Hepatocyte (in vitro differentiated cells): ENCODE data around the gene MAPK1. TPM values are rescaled to one million over a fixed set of nuclear protein-coding genes. Genes with fewer than 3 reads are reported as not detected.

Experiments used
- DNase-seq: peaks from one replicate; pipeline ENCODE4 v3.0.0-alpha.2; 2016; ENCODE audit warnings: low spot score
- H2AFZ ChIP-seq: fragments of 200-600 bp; sonication (generic); 2 replicates; pipeline ENCODE4 v1.6.0; 2016; ENCODE audit warnings: antibody characterized with exemption, mild to moderate bottlenecking
- H3K27ac ChIP-seq: fragments of 200-600 bp; sonication (generic); 2 replicates; pipeline ENCODE4 v1.5.1; 2016; ENCODE audit warnings: mild to moderate bottlenecking
- H3K27me3 ChIP-seq: fragments of 200-600 bp; sonication (generic); 2 replicates; pipeline ENCODE4 v1.6.1; 2016
- H3K36me3 ChIP-seq: fragments of 200-600 bp; sonication (generic); replicated peaks from 2 replicates; pipeline ENCODE4 v1.5.1; 2016; ENCODE audit warnings: low read depth; ENCODE audit not compliant: insufficient read depth
- H3K4me1 ChIP-seq: fragments of 200-600 bp; sonication (generic); 2 replicates; pipeline ENCODE4 v1.5.1; 2016; ENCODE audit warnings: mild to moderate bottlenecking, moderate library complexity; ENCODE audit not compliant: insufficient read depth
- H3K4me2 ChIP-seq: fragments of 200-600 bp; sonication (generic); 2 replicates; pipeline ENCODE4 v1.6.0; 2016
- H3K4me3 ChIP-seq: fragments of 200-600 bp; sonication (generic); 2 replicates; pipeline ENCODE4 v1.5.1; 2016; ENCODE audit warnings: mild to moderate bottlenecking
- H3K79me2 ChIP-seq: fragments of 200-600 bp; sonication (generic); 2 replicates; pipeline ENCODE4 v1.6.0; 2017; ENCODE audit warnings: mild to moderate bottlenecking
- H3K9me2 ChIP-seq: fragments of 200-600 bp; sonication (generic); replicated peaks from 2 replicates; pipeline ENCODE4 v1.6.0; 2017; ENCODE audit warnings: mild to moderate bottlenecking; ENCODE audit not compliant: insufficient read depth
- H3K9me3 ChIP-seq: fragments of 200-600 bp; sonication (generic); 2 replicates; pipeline ENCODE4 v1.5.1; 2016; ENCODE audit warnings: low read depth, mild to moderate bottlenecking
- H4K20me1 ChIP-seq: fragments of 200-600 bp; sonication (generic); 2 replicates; pipeline ENCODE4 v1.6.0; 2016; ENCODE audit warnings: mild to moderate bottlenecking; ENCODE audit not compliant: insufficient read depth, poor library complexity, severe bottlenecking
- EZH2 ChIP-seq: fragments of 200-600 bp; sonication (generic); IDR thresholded peaks from 2 replicates; pipeline ENCODE4 v1.6.1; 2016; ENCODE audit warnings: antibody characterized with exemption, mild to moderate bottlenecking, borderline replicate concordance
- EZH2phosphoT487 ChIP-seq: fragments of 200-600 bp; sonication (generic); IDR thresholded peaks from one replicate; pipeline ENCODE4 v1.6.1; 2018; ENCODE audit warnings: antibody characterized with exemption, mild to moderate bottlenecking, low read depth, moderate library complexity; ENCODE audit not compliant: unreplicated experiment, severe bottlenecking
- WGBS: methylation state at CpG from one replicate; pipeline ENCODE4 v1.1.6; 2016; ENCODE audit warnings: low lambda C conversion rate; ENCODE audit errors: missing lambda C conversion rate; 5-methylcytosine and 5-hydroxymethylcytosine counted together
- polyA plus RNA-seq: library from polyadenylated mRNA; unstranded; fragments of >200 nt; fragmentation: Nextera tagmentation; extraction: Ambion mirVana; gene quantifications from 2 replicates; pipeline ENCODE4 v1.2.1, GENCODE V29; 2016
- total RNA-seq: library from RNA; depleted of rRNA; stranded (reverse); fragments of >200 nt; gene quantifications from 2 replicates; pipeline ENCODE4 v1.2.3, GENCODE V29; 2014
- TF ChIP-seq, protein P1 (sequence below): fragments of 200-600 bp; sonication (generic); IDR thresholded peaks from 2 replicates; pipeline ENCODE4 v1.5.1; 2016; ENCODE audit warnings: antibody characterized with exemption, mild to moderate bottlenecking; ENCODE audit not compliant: poor library complexity

MAPK1 gene
- total and polyA plus RNA-seq, 2 experiments from 2014 or later: 52.2 to 74.5 TPM

GRCh38 chr22:21816472-21816786 is 51.0 kb downstream of the MAPK1 start:
- Histone ChIP-seq H3K9me2 (no peaks in the 10 kb centered on the region), H3K79me2 (peaks cover 94% of the 10 kb centered on the region), H3K36me3 (no peaks in the 10 kb centered on the region), H3K4me1 (no peaks in the 10 kb centered on the region), H3K4me3 (no peak overlapping the region), H2AFZ (no peak overlapping the region), H3K4me2 (no peak overlapping the region), H4K20me1 (peaks cover 62% of the 10 kb centered on the region), H3K27ac (no peak overlapping the region), H3K9me3 (no peaks in the 10 kb centered on the region), H3K27me3 (no peaks in the 10 kb centered on the region)
- no peak for DNase-seq
- TF ChIP-seq, protein P1, sequence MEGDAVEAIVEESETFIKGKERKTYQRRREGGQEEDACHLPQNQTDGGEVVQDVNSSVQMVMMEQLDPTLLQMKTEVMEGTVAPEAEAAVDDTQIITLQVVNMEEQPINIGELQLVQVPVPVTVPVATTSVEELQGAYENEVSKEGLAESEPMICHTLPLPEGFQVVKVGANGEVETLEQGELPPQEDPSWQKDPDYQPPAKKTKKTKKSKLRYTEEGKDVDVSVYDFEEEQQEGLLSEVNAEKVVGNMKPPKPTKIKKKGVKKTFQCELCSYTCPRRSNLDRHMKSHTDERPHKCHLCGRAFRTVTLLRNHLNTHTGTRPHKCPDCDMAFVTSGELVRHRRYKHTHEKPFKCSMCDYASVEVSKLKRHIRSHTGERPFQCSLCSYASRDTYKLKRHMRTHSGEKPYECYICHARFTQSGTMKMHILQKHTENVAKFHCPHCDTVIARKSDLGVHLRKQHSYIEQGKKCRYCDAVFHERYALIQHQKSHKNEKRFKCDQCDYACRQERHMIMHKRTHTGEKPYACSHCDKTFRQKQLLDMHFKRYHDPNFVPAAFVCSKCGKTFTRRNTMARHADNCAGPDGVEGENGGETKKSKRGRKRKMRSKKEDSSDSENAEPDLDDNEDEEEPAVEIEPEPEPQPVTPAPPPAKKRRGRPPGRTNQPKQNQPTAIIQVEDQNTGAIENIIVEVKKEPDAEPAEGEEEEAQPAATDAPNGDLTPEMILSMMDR: no peak
- TF ChIP-seq EZH2phosphoT487 (no peak), EZH2 (no peak)
- WGBS: 90% methylated on average over 2 of the region's 2 CpGs

- H3K36me3 ChIP-seq: no peaks in the 10 kb centered on the region
- no peaks in the 10 kb centered on the region for H3K9me2 ChIP-seq
- H3K4me3 ChIP-seq: no peak overlapping the region
- no peak overlapping the region for H3K4me2 ChIP-seq
- no peak overlapping the region for H3K27ac ChIP-seq
- H3K4me1 ChIP-seq: no peaks in the 10 kb centered on the region
- peaks cover 60% of the 10 kb centered on the region for H4K20me1 ChIP-seq
- 100% methylated on average over 2 of the region's 2 CpGs for WGBS
- H3K27me3 ChIP-seq: no peaks in the 10 kb centered on the region
- H3K9me3 ChIP-seq: no peaks in the 10 kb centered on the region
- peaks cover 94% of the 10 kb centered on the region for H3K79me2 ChIP-seq
- DNase-seq: no peak
- no peak for TF ChIP-seq EZH2phosphoT487
- TF ChIP-seq, protein P1: no peak
- no peak overlapping the region for H2AFZ ChIP-seq
Observed at GRCh38 chr22:21815958-21816357, 51.5 kb downstream of the MAPK1 start.

- peaks cover 60% of the 10 kb centered on the region for H4K20me1 ChIP-seq
- no peak overlapping the region for H3K4me2 ChIP-seq
- WGBS: 97% methylated on average over 3 of the region's 3 CpGs
- H3K27ac ChIP-seq: no peak overlapping the region
- H3K27me3 ChIP-seq: no peaks in the 10 kb centered on the region
- no peaks in the 10 kb centered on the region for H3K4me1 ChIP-seq
- no peak overlapping the region for H2AFZ ChIP-seq
- no peak overlapping the region for H3K4me3 ChIP-seq
- DNase-seq: no peak
- TF ChIP-seq EZH2 (no peak), EZH2phosphoT487 (no peak)
- TF ChIP-seq, protein P1: no peak
- no peaks in the 10 kb centered on the region for H3K9me2 ChIP-seq
- H3K9me3 ChIP-seq: no peaks in the 10 kb centered on the region
- peaks cover 95% of the 10 kb centered on the region for H3K79me2 ChIP-seq
- no peaks in the 10 kb centered on the region for H3K36me3 ChIP-seq
Observed at GRCh38 chr22:21815357-21815756, 52.1 kb downstream of the MAPK1 start.

DNA sequence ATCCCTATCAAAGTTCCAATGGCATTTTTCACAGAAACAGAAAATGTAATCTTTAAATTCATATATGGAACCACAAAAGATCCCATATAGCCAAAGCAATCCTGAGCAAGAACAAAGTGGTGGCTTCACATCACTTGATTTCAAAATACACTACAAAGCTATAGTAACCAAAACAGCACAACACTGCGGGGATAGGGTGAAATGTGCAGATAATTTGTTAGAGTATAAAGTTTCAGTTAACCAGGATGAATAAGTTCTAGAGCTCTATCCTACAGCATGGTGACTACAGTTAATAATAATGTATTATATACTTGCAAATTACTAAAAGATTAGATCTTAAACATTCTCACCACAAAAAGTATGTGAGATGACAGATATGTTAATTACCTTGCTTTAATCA is 55.5 kb downstream of the MAPK1 start:
- H3K79me2 ChIP-seq: peaks cover 95% of the 10 kb centered on the region
- H3K4me2 ChIP-seq: no peak overlapping the region
- H3K9me3 ChIP-seq: no peaks in the 10 kb centered on the region
- no peak for DNase-seq
- TF ChIP-seq EZH2phosphoT487 (no peak), EZH2 (no peak)
- TF ChIP-seq, protein P1: no peak
- WGBS: 100% methylated on average over 1 of the region's 1 CpG
- H3K9me2 ChIP-seq: no peaks in the 10 kb centered on the region
- H3K27ac ChIP-seq: no peak overlapping the region
- H3K4me3 ChIP-seq: no peak overlapping the region
- no peaks in the 10 kb centered on the region for H3K4me1 ChIP-seq
- peaks cover 53% of the 10 kb centered on the region for H4K20me1 ChIP-seq
- H3K27me3 ChIP-seq: no peaks in the 10 kb centered on the region
- no peaks in the 10 kb centered on the region for H3K36me3 ChIP-seq
- no peak overlapping the region for H2AFZ ChIP-seq
